PC-3 (cell line): ENCODE data around the gene GK2. TPM values are rescaled to one million over a fixed set of nuclear protein-coding genes. Genes with fewer than 3 reads are reported as not detected.

Experiments used
- ATAC-seq: fragments of 200-7000 bp; cut with Tn5 transposase; 2 replicates; pipeline ENCODE4 v1.9.1; 2020; ENCODE audit warnings: mild to moderate bottlenecking, moderate library complexity
- BruUV-seq: library from RNA; stranded (reverse); fragments of 400-500 nt; replicated peaks from 2 replicates; lab custom pipeline; 2021; lab: Mats Ljungman, UMichigan
- CTCF ChIA-PET: fragments of 300-600 bp; sonication (Branson Sonifier 250); formaldehyde crosslinking; loops from one replicate; lab custom pipeline; 2022; ENCODE audit warnings: antibody characterized with exemption; lab: Charles Lee
- POLR2A ChIA-PET: fragments of 300-600 bp; sonication (Branson Sonifier 250); formaldehyde crosslinking; loops from one replicate; lab custom pipeline; 2022; ENCODE audit warnings: antibody characterized with exemption; ENCODE audit not compliant: unreplicated experiment; lab: Charles Lee
- DNase-seq: peaks from one replicate; pipeline ENCODE4 v3.0.0-alpha.2; 2015
- H2AFZ ChIP-seq: fragments of 300-600 bp; sonication (generic); 2 replicates; pipeline ENCODE4 v1.6.0; 2016; ENCODE audit warnings: antibody characterized with exemption, low read length
- H3F3A ChIP-seq: fragments of 300-600 bp; sonication (generic); one replicate; pipeline ENCODE4 v1.6.0; 2017; ENCODE audit warnings: antibody characterized with exemption, low read length, control low read depth, mild to moderate bottlenecking; ENCODE audit not compliant: unreplicated experiment
- H3K27ac ChIP-seq: fragments of 300-600 bp; sonication (generic); 2 replicates; pipeline ENCODE4 v1.5.1; 2016; ENCODE audit warnings: mild to moderate bottlenecking, low read length
- H3K27me3 ChIP-seq: fragments of 300-600 bp; sonication (generic); 2 replicates; pipeline ENCODE4 v1.6.1; 2016; ENCODE audit warnings: low read length, mixed read lengths
- H3K36me3 ChIP-seq: fragments of 300-600 bp; sonication (generic); 2 replicates; pipeline ENCODE4 v1.6.1; 2016; ENCODE audit warnings: low read depth, mixed run types, low read length, mixed read lengths
- H3K4me1 ChIP-seq: fragments of 300-600 bp; sonication (generic); 2 replicates; pipeline ENCODE4 v1.5.1; 2016; ENCODE audit warnings: low read length; ENCODE audit not compliant: insufficient read depth
- H3K4me2 ChIP-seq: fragments of 300-600 bp; sonication (generic); 2 replicates; pipeline ENCODE4 v1.6.0; 2016; ENCODE audit warnings: low read length
- H3K4me3 ChIP-seq: fragments of 300-600 bp; sonication (generic); 2 replicates; pipeline ENCODE4 v1.5.1; 2016; ENCODE audit warnings: mild to moderate bottlenecking, low read length, mixed read lengths
- H3K79me2 ChIP-seq: fragments of 300-600 bp; sonication (generic); 2 replicates; pipeline ENCODE4 v1.6.1; 2017; ENCODE audit warnings: low read length, mixed read lengths
- H3K9ac ChIP-seq: fragments of 300-600 bp; sonication (generic); 2 replicates; pipeline ENCODE4 v1.6.0; 2016; ENCODE audit warnings: mild to moderate bottlenecking, low read length
- H3K9me2 ChIP-seq: fragments of 300-600 bp; sonication (generic); replicated peaks from 2 replicates; pipeline ENCODE4 v1.6.1; 2016; ENCODE audit warnings: mixed run types, low read length, mixed read lengths
- H3K9me3 ChIP-seq: fragments of 300-600 bp; sonication (generic); 2 replicates; pipeline ENCODE4 v1.6.1; 2016; ENCODE audit warnings: low read length, mixed read lengths
- H4K20me1 ChIP-seq: fragments of 300-600 bp; sonication (generic); 2 replicates; pipeline ENCODE4 v1.6.1; 2016; ENCODE audit warnings: low read length, mixed read lengths
- EZH2 ChIP-seq: fragments of 300-600 bp; sonication (generic); IDR thresholded peaks from one replicate; pipeline ENCODE4 v1.6.1; 2017; ENCODE audit warnings: antibody characterized with exemption, mild to moderate bottlenecking, low read length; ENCODE audit not compliant: unreplicated experiment
- EZH2phosphoT487 ChIP-seq: fragments of 300-600 bp; sonication (generic); IDR thresholded peaks from 2 replicates; pipeline ENCODE4 v1.6.1; 2018; ENCODE audit warnings: mild to moderate bottlenecking, antibody characterized with exemption, low read length, borderline replicate concordance
- intact Hi-C: fragments of 100-400 bp; cut with micrococcal nuclease; formaldehyde crosslinking; loops from 2 replicates; pipeline ENCODE4 v1.9.0; 2023
- total RNA-seq: library from RNA; depleted of rRNA; stranded (reverse); fragments of >200 nt; gene quantifications from 2 replicates; pipeline ENCODE4 v1.2.3, GENCODE V29; 2014; rRNA removed
- TF ChIP-seq, protein P1 (sequence below): fragments of 300-600 bp; sonication (generic); conservative IDR thresholded peaks from 2 replicates; pipeline ENCODE4 v1.5.1; 2017; ENCODE audit warnings: antibody characterized with exemption, low read depth, mild to moderate bottlenecking, low read length

The GK2 gene
- total RNA-seq, 1 experiment from 2014 or later: not detected

DNA sequence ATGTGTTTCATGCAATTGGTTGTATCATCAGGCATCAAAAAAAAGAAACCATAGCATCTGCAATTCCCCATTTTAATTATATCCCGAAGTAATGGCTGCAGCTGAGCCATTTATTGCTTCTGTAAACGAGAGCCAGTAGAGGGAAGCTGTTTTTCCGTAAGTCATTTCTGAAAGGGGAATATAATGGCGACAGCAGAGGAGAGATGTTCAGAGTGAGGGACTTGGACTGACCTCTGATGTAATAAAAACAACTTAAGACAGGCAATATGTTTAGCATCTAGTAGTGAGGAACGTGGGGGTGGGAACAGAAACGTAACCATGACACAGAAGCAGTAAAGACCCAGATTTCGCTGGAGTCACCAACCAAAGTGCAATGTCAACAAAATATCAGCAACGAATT is 50.7 kb downstream of the GK2 start:
- BruUV-seq: no TSS peak
- no peaks in the 10 kb centered on the region for H3K9me3 ChIP-seq
- ChIA-PET POLR2A (no interaction called here), CTCF (no interaction called here)
- no peak overlapping the region for H3K4me3 ChIP-seq
- H3K79me2 ChIP-seq: no peaks in the 10 kb centered on the region
- no peaks in the 10 kb centered on the region for H3K4me1 ChIP-seq
- TF ChIP-seq EZH2: no peak
- TF ChIP-seq, protein P1, sequence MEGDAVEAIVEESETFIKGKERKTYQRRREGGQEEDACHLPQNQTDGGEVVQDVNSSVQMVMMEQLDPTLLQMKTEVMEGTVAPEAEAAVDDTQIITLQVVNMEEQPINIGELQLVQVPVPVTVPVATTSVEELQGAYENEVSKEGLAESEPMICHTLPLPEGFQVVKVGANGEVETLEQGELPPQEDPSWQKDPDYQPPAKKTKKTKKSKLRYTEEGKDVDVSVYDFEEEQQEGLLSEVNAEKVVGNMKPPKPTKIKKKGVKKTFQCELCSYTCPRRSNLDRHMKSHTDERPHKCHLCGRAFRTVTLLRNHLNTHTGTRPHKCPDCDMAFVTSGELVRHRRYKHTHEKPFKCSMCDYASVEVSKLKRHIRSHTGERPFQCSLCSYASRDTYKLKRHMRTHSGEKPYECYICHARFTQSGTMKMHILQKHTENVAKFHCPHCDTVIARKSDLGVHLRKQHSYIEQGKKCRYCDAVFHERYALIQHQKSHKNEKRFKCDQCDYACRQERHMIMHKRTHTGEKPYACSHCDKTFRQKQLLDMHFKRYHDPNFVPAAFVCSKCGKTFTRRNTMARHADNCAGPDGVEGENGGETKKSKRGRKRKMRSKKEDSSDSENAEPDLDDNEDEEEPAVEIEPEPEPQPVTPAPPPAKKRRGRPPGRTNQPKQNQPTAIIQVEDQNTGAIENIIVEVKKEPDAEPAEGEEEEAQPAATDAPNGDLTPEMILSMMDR: no peak
- TF ChIP-seq EZH2phosphoT487: no peak
- DNase-seq (no peak), ATAC-seq (no peak)
- H3K4me2 ChIP-seq: no peak overlapping the region
- H3K9me2 ChIP-seq: no peaks in the 10 kb centered on the region
- no peaks in the 10 kb centered on the region for H3K27me3 ChIP-seq
- no peak overlapping the region for H2AFZ ChIP-seq
- H3K9ac ChIP-seq: no peak overlapping the region
- H3K27ac ChIP-seq: no peak overlapping the region
- no peaks in the 10 kb centered on the region for H3F3A ChIP-seq
- intact Hi-C loops: no loop called here
- no peaks in the 10 kb centered on the region for H3K36me3 ChIP-seq
- H4K20me1 ChIP-seq: no peaks in the 10 kb centered on the region

Other genes starting within 250 kb of the GK2 start
- gene NAA11, start 82.2 kb downstream of the GK2 start, total RNA-seq: not detected in 2 replicates